Retina (tissue), 1 donor: ENCODE measurements around the gene CAT.

Source experiments
- DNase-seq: peaks from one replicate; pipeline ENCODE4 v3.0.0-alpha.2; 2016

CAT gene

DNA sequence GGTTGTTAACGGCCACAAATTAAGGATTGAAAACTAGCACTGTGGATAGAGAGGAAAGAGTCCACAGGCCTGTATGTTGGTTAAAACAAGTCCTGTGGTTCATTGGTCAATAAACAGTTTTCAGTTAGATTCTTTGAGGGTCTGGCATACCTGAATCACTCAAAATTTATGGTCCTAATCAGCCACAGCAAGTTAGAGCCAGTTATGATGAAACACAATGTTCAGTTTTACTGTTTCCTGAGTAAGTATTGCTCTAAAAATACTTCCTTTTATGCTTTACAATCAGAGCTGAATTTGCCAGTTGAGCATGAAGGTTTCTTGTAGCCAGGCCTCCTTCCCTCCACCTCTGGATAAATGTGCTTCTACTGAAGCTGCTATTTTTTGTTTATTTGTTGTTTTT is 12.9 kb upstream of the CAT start:
- DNase-seq: no peak

GRCh38 chr11:34426766-34427185 is 12.0 kb upstream of the CAT start:
- no peak for DNase-seq

GRCh38 chr11:34427186-34427805 is 11.4 kb upstream of the CAT start:
- no peak for DNase-seq

DNA sequence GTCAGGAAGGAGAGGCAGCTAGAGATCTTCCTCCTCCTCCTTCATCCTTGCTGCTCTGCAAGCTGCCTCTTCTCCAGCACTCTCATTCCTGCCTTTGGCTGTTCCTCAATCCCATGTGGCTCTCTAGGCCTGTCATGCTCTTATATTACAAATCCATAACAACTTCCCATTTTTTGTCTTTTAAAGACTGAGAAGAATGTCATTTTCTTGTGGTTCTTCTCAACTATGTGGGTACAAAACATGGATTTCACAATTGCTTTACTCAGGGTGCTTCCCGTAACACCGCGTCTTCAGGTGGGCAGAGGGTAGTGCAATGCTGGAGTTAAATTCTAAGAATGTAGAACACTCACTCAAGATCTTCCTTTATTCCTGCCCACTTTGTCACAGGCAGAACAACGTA is 6.8 kb upstream of the CAT start:
- no peak for DNase-seq

GRCh38 chr11:34432822-34433221 is 5.9 kb upstream of the CAT start:
- DNase-seq: no peak

GRCh38 chr11:34433899-34434298 is 4.8 kb upstream of the CAT start:
- no peak for DNase-seq

DNA sequence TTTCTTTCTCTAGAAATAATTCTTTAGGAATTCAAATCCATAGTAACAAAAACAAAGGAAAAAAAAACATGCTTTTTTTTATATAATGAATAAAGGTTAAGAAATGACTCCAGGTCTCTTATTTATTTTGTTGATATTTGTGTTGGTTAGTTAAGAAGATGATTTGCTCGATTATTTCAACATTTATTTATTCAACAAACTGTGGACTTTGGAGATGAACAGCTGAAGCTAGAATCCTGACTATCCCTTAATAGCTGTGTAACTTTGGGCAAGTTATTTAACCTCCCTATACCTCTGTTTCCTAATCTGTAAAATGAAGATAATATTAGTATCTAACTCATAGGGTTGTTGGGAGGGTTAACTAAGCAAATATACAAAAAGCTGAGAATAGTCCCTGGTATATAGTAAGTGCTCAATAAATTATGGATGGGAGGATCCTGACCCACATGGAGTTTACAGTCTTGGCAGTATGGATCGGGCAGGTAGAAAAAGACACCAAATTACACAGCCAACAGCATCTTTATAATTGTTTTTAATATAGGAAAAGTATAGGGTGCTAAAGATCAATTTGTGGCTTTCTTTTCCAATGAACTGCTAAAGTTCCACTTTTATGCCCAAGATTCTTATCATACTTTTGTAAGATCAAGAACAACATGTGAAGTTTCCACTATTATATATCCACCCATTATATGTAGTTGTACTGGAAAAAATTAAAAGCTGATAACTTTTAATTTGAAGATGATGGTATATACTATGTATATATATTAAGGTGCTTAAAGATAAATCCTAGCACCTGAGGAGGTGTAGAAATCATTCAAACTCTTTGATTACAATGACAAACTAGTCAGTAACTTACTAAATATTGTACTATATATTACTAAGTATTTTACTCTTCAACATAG is 1.3 kb upstream of the CAT start:
- no peak for DNase-seq

- peak; percentile 12 for DNase-seq
Observed at GRCh38 chr11:34439610-34440198, 970 bp downstream of the CAT start.

DNA sequence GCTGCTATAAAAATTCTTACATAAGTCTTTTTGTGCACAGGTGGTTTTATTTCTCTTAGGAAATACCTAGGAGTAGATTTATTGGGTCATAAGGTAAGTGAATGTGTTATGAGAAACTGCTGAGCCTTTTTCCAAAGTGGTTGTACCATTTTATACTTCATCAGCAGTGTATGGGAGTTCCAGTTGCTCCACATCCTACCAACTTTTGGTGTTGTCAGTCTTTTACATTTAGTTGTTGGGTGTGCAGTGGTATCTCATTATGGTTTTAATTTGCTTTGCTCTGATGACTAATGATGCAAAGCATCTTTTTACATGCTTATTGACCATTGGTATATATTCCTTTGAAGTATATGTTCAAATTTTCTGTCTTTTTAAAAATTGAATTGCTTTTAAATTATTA is 3.1 kb downstream of the CAT start:
- DNase-seq: no peak

DNA sequence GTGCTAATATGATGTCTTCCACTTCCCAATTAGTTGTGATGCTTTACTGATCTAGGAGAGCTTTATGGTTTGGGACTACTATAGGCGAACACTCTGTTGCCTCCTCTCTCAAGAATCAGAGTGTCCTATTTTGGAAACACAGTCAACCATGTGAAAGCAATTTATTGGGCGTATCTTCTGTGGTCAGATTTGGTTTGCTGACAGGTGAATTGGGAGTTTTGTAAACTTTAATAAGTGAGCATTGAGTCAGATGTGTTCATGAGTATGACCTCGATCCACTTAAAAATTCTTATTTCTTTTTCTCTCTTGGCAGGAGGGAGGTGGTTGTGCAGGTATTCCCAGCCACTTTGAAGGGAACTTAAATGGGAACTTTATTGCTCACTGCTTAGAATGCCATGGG is 4.4 kb downstream of the CAT start:
- DNase-seq: no peak

DNA sequence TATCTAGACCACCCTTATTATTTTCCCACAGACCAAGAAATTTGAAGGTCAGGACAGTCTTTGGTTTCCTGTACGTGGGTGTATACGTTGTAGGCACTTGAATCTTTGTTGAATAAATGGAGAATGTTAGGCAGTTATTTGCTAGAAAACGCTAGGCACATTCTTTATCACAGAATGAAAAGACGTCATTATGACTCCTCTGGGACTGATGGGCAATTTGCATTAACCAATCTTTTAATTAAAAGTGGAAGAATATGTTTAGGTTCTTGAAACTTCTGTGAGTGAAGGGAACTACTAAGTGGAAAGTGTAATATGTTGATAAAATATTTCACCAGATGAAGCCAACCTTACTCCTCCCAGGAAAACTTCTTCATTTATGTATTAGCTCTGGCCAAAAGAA is 5.7 kb downstream of the CAT start:
- no peak for DNase-seq

DNA sequence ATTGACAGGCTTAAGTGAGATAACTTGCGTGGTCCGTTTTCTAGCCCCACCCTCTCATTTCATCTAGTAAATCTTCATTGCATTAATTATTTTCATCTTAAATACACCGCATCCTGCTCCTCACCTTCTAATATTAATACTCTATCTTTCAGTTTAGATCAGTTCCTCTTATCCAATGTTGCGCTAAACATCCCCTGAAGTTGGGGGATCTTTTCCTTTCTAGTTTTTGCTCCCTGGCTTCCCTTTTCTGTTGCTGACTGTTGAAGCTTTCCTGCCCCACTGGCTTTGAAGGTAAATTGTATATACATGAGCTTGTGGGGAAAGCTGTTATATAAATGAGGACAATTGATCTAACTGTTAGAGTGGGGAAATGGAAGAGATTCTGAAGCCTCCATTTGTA is 7.2 kb downstream of the CAT start:
- DNase-seq: no peak

DNA sequence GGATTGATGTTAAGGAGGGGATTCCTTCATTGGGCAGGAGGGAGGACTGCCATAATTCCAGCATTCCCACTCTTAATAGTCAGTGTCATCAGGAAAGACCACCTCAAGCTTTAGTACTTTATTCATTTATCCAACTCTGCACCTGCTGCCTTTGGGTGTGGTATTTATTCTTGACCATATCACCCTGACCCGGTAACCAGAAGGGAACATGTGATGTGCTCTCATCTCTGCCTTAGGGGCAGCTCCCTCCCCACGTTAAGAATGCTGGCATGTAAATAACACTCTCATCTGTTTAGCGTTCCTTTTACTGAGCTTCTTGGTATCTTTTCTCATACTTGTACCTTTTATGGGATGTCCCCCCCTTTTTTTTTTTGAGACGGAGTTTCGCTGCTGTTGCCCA is 7.7 kb downstream of the CAT start:
- no peak for DNase-seq

DNA sequence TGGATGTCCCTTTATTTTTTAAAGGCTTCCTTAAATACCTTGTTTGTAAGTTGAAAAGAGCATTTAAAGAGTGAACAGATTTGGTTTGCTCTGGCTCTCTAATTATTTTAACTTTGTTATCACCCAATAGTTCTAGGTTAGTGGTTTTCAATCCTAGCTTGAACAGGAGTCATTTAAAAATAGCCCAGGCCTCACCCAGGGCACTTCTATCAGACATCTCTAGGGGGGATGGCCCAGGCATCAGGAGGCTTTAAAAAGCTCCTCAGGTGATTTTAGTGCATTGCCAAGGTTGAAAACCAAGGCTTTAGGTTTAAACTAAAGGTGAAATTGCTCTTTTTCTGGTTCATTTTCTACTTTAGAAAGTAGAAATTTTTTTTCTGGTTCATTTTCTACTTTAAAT is 8.3 kb downstream of the CAT start:
- no peak for DNase-seq

GRCh38 chr11:34448223-34448994 is 9.7 kb downstream of the CAT start:
- no peak for DNase-seq

DNA sequence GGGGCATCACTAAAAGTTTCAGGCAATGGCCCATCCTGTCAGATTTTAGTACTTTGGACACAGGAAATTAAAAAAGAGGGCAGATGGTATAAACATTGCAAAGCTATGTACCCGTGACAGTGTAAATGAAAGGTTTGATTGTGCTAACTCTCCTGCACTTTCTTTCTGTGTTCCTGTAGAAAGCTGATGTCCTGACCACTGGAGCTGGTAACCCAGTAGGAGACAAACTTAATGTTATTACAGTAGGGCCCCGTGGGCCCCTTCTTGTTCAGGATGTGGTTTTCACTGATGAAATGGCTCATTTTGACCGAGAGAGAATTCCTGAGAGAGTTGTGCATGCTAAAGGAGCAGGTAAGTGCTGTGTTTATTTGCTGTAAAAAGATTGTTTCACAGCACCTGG is 10.3 kb downstream of the CAT start:
- DNase-seq: no peak

- no peak for DNase-seq
Observed at GRCh38 chr11:34451053-34451452, 12.3 kb downstream of the CAT start.

DNA sequence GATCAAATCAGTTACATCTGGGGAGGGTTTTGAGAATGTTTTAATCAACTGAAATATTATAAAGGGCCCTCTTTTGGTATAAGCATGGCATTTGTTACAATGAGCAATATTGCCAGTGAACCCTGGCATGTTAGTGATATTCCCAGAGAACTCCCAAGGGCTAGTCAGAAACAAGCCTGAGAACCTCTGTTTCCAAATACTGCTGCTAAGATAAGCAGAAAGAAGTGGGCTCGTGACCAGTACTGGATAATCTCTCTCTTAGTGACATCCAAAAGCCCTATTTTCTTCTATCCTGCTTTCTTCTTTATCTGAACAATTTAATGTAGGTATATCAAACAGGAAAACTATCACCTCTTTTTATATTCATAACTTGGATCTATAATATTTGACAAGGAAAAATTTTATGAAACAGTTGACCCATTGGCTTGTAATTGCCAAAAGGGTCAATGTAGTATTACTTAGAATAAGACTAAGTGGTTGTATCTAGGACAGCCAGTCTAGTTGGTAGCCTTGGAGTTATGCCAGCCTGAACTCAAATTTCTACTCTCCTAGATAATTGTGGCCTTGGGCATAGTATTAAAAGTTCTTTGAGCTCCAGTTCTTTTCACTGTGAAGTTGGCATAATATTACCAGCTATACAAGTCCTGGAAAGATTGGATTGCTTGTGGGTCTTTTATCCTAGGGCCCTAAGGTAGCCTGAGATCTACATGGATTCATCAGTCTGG is 15.7 kb downstream of the CAT start:
- DNase-seq: no peak

DNA sequence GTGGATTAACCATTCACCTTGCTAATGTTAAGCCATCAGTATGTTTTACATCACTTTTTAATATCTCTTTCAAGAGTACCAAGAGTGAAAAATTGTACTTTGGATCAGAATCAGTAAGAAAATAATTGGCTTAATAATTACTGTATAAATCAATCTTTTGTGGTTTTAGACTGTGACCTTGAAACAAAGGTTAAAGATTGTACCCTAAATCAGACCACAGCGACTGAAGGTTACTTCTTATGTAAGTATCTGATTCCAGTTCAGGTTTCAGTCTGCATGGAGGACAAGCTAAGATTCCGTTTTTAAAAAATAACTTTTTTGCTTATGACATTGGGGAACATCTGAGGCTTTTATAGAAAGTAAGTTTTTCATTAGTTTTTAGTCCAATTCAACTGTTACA is 18.9 kb downstream of the CAT start:
- no peak for DNase-seq

GRCh38 chr11:34458525-34458924 is 19.8 kb downstream of the CAT start:
- no peak for DNase-seq

DNA sequence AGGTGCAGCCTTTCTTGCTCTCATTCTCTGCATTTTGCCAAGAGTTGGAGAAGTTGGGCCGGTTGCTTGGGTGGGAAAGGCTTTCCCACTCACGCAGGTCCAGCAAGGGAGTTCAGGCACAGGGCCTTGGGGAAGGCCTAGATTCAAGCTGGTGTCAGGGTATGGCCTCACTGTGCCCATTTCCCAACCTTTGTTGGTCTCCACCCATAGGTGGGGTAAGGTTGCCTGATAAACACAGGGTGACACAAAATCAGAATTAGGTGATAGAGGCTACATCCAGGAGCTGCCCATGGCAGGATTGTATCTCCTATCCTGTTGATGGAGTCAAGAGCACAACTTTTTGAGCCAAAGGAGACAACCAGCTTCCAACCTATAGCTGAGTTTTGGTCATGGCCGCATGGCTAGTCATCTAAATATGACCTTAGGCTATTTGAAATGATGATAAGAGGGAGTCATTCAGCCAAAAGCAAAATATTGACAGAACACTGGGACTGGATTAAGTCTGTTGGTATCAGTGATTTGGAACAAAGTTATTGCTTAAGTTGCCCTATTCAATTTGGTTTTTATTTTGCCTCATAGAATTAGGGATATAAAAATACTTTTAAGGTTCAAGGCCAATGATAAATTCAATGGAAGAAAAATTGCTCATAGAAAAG is 20.9 kb downstream of the CAT start:
- DNase-seq: no peak

GRCh38 chr11:34460278-34460677 is 21.5 kb downstream of the CAT start:
- no peak for DNase-seq
